ENCODE results near the gene TMEM89.

TMEM89 gene

GRCh38 chr3:48575366-48575765, 46.2 kb downstream of the TMEM89 start (continued):
- TF ChIP-seq ZNF18 (tag by site-specific recombination; IDR thresholded peaks at IDR 0.05), result no peak
- no peak for TF ChIP-seq MEIS1 (CRISPR knock-in tag; IDR thresholded peaks at IDR 0.05; ENCODE audit: borderline replicate concordance)
- TF ChIP-seq ZNF660 (tag by site-specific recombination; IDR thresholded peaks at IDR 0.05), result no peak
- no peak for TF ChIP-seq ZNF549 (tag by site-specific recombination; IDR thresholded peaks at IDR 0.05)
- TF ChIP-seq ZNF621 (tag by site-specific recombination; IDR thresholded peaks at IDR 0.05), result no peak
- no peak for TF ChIP-seq ZNF624 (tag by site-specific recombination; IDR thresholded peaks at IDR 0.05)
- no peak for TF ChIP-seq OSR2 (tag by site-specific recombination; IDR thresholded peaks at IDR 0.05)

- no peak overlapping the region for H3K4me3 ChIP-seq (ENCODE audit: low read depth, low read length)
- TF ChIP-seq ZNF600 (tag by site-specific recombination; IDR thresholded peaks at IDR 0.05) (peak; percentile 90), ZNF391 (tag by site-specific recombination; IDR thresholded peaks at IDR 0.05; ENCODE audit: borderline replicate concordance, low read depth) (no peak), ZNF121 (tag by site-specific recombination; IDR thresholded peaks at IDR 0.05) (peak; percentile 68), ZNF37A (tag by site-specific recombination; IDR thresholded peaks at IDR 0.05) (no peak), ZBTB7A (tag by site-specific recombination; IDR thresholded peaks at IDR 0.05; ENCODE audit: low read depth) (0 out of 2 replicates have a peak, but pooled peaks have one; percentile 53), ZNF23 (tag by site-specific recombination; IDR thresholded peaks at IDR 0.05; ENCODE audit: borderline replicate concordance) (no peak), ZNF48 (tag by site-specific recombination; IDR thresholded peaks at IDR 0.05) (no peak), ZSCAN4 (tag by site-specific recombination; IDR thresholded peaks at IDR 0.05) (peak; percentile 92), ZNF16 (tag by site-specific recombination; IDR thresholded peaks at IDR 0.05; ENCODE audit: low read depth) (no peak), SCRT2 (tag by site-specific recombination; IDR thresholded peaks at IDR 0.05) (no peak), ZNF366 (tag by site-specific recombination; conservative IDR thresholded peaks at IDR 0.05) (no peak)
- ChIA-PET POLR2A (no interaction called here), CTCF (no interaction called here)
- H3K9me3 ChIP-seq (ENCODE audit: control insufficient read depth, insufficient read depth, low read depth, low read length), result no peaks in the 10 kb centered on the region
- H3K36me3 ChIP-seq (ENCODE audit: control insufficient read depth in 2 of 2, insufficient read depth in 1 of 2, low read length in 2 of 2), result peaks cover 0 to 11% of the 10 kb centered on the region in 2 experiments; a peak in 1 of 3 replicates
- H3K27ac ChIP-seq (ENCODE audit: extremely low read depth, low read depth, low read length), result no peak overlapping the region
- no peaks in the 10 kb centered on the region for H3K4me1 ChIP-seq (ENCODE audit: control insufficient read depth, insufficient read depth, low read length)
Measured at GRCh38 chr3:48573973-48574585, 47.5 kb downstream of the TMEM89 start.

- CTCF ChIA-PET, result no interaction called here
- Histone ChIP-seq H3K27ac (ENCODE audit: extremely low read depth, low read depth, low read length) (no peak overlapping the region), H3K4me1 (ENCODE audit: control insufficient read depth, insufficient read depth, low read length) (no peaks in the 10 kb centered on the region), H3K36me3 (ENCODE audit: control insufficient read depth in 2 of 2, insufficient read depth in 1 of 2, low read length in 2 of 2) (peaks cover 0 to 6% of the 10 kb centered on the region in 2 experiments; a peak in 1 of 3 replicates), H3K4me3 (ENCODE audit: low read depth, low read length) (no peak overlapping the region), H3K9me3 (ENCODE audit: control insufficient read depth, insufficient read depth, low read depth, low read length) (no peaks in the 10 kb centered on the region)
- TF ChIP-seq ZFHX2 (tag by site-specific recombination; conservative IDR thresholded peaks at IDR 0.05), result peak; percentile 42
- no peak for TF ChIP-seq ZNF560 (tag by site-specific recombination; IDR thresholded peaks at IDR 0.05; ENCODE audit: borderline replicate concordance)
- TF ChIP-seq EGR2 (tag by site-specific recombination; IDR thresholded peaks at IDR 0.05; ENCODE audit: low read depth), result peak; percentile 19; the same call in 1 of the 2 replicates
- no peak for TF ChIP-seq GLI4 (tag by site-specific recombination; IDR thresholded peaks at IDR 0.05)
- POLR2A ChIA-PET, result no interaction called here
Measured at GRCh38 chr3:48572517-48572916, 49.1 kb downstream of the TMEM89 start.

Data from HEK293 (cell line).